HEK293 (cell line): ENCODE measurements around the gene C19orf25.

Source experiments
- BCL11A ChIP-seq: fragments of 450-650 bp; formaldehyde crosslinking; IDR thresholded peaks from 2 replicates; pipeline ENCODE4 v1.5.1; 2016; ENCODE audit warnings: low read depth, missing biosample characterization, missing genetic modification characterization
- KLF9 ChIP-seq: fragments of 450-650 bp; formaldehyde crosslinking; IDR thresholded peaks from 2 replicates; pipeline ENCODE4 v1.5.1; 2016; ENCODE audit warnings: missing biosample characterization, missing genetic modification characterization, low read depth
- SP3 ChIP-seq: fragments of 450-650 bp; formaldehyde crosslinking; IDR thresholded peaks from 2 replicates; pipeline ENCODE4 v1.5.1; 2016; ENCODE audit warnings: missing biosample characterization, missing genetic modification characterization
- ZNF629 ChIP-seq: fragments of 450-650 bp; formaldehyde crosslinking; IDR thresholded peaks from 2 replicates; pipeline ENCODE4 v1.5.1; 2017; ENCODE audit warnings: missing biosample characterization, missing genetic modification characterization
- TF ChIP-seq, protein P1 (sequence below): fragments of 450-650 bp; formaldehyde crosslinking; conservative IDR thresholded peaks from 2 replicates; pipeline ENCODE4 v1.5.1; 2016; ENCODE audit warnings: low read depth, missing biosample characterization, missing genetic modification characterization
- TF ChIP-seq, protein P2 (sequence below): fragments of 450-650 bp; formaldehyde crosslinking; IDR thresholded peaks from 2 replicates; pipeline ENCODE4 v1.5.1; 2016; ENCODE audit warnings: missing biosample characterization, missing genetic modification characterization
- TF ChIP-seq, protein P3 (sequence below): fragments of 450-650 bp; formaldehyde crosslinking; IDR thresholded peaks from 2 replicates; pipeline ENCODE4 v1.5.1; 2016; ENCODE audit warnings: missing biosample characterization, missing genetic modification characterization

DNA sequence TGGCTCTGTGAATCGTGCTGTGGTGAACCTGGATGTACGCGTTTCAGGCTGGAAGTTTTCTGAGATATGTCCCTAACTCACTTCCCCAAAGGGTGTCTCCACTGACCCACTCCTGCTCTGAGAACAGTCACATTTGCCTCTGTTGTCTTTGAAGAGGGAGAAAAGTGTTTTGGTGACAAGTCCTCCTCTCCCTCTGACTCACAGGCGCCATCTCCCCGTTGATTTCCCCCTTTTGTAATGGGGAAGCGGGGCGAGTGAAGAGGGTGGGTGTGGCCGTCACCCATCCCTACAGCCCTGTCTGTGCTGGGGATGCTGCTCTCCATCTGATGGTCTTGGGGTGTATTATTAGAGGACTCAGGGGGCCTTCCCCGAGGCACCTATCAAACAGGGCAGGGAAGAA, 19.5 kb downstream of the C19orf25 start:
- TF ChIP-seq, protein P1, sequence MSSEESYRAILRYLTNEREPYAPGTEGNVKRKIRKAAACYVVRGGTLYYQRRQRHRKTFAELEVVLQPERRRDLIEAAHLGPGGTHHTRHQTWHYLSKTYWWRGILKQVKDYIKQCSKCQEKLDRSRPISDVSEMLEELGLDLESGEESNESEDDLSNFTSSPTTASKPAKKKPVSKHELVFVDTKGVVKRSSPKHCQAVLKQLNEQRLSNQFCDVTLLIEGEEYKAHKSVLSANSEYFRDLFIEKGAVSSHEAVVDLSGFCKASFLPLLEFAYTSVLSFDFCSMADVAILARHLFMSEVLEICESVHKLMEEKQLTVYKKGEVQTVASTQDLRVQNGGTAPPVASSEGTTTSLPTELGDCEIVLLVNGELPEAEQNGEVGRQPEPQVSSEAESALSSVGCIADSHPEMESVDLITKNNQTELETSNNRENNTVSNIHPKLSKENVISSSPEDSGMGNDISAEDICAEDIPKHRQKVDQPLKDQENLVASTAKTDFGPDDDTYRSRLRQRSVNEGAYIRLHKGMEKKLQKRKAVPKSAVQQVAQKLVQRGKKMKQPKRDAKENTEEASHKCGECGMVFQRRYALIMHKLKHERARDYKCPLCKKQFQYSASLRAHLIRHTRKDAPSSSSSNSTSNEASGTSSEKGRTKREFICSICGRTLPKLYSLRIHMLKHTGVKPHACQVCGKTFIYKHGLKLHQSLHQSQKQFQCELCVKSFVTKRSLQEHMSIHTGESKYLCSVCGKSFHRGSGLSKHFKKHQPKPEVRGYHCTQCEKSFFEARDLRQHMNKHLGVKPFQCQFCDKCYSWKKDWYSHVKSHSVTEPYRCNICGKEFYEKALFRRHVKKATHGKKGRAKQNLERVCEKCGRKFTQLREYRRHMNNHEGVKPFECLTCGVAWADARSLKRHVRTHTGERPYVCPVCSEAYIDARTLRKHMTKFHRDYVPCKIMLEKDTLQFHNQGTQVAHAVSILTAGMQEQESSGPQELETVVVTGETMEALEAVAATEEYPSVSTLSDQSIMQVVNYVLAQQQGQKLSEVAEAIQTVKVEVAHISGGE, result no peak
- TF ChIP-seq, protein P2, sequence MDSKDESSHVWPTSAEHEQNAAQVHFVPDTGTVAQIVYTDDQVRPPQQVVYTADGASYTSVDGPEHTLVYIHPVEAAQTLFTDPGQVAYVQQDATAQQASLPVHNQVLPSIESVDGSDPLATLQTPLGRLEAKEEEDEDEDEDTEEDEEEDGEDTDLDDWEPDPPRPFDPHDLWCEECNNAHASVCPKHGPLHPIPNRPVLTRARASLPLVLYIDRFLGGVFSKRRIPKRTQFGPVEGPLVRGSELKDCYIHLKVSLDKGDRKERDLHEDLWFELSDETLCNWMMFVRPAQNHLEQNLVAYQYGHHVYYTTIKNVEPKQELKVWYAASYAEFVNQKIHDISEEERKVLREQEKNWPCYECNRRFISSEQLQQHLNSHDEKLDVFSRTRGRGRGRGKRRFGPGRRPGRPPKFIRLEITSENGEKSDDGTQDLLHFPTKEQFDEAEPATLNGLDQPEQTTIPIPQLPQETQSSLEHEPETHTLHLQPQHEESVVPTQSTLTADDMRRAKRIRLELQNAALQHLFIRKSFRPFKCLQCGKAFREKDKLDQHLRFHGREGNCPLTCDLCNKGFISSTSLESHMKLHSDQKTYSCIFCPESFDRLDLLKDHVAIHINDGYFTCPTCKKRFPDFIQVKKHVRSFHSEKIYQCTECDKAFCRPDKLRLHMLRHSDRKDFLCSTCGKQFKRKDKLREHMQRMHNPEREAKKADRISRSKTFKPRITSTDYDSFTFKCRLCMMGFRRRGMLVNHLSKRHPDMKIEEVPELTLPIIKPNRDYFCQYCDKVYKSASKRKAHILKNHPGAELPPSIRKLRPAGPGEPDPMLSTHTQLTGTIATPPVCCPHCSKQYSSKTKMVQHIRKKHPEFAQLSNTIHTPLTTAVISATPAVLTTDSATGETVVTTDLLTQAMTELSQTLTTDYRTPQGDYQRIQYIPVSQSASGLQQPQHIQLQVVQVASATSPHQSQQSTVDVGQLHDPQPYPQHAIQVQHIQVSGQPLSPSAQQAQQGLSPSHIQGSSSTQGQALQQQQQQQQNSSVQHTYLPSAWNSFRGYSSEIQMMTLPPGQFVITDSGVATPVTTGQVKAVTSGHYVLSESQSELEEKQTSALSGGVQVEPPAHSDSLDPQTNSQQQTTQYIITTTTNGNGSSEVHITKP (tag by site-specific recombination), result no peak
- TF ChIP-seq SP3 (tag by site-specific recombination) (no peak), ZNF629 (no peak), BCL11A (no peak), KLF9 (tag by site-specific recombination) (no peak)
- TF ChIP-seq, protein P3, sequence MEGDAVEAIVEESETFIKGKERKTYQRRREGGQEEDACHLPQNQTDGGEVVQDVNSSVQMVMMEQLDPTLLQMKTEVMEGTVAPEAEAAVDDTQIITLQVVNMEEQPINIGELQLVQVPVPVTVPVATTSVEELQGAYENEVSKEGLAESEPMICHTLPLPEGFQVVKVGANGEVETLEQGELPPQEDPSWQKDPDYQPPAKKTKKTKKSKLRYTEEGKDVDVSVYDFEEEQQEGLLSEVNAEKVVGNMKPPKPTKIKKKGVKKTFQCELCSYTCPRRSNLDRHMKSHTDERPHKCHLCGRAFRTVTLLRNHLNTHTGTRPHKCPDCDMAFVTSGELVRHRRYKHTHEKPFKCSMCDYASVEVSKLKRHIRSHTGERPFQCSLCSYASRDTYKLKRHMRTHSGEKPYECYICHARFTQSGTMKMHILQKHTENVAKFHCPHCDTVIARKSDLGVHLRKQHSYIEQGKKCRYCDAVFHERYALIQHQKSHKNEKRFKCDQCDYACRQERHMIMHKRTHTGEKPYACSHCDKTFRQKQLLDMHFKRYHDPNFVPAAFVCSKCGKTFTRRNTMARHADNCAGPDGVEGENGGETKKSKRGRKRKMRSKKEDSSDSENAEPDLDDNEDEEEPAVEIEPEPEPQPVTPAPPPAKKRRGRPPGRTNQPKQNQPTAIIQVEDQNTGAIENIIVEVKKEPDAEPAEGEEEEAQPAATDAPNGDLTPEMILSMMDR (tag by site-specific recombination), result no peak
